T-helper 2 cell treated with Interferon-gamma antibody and Interleukin-4, amounts not matched to agents 5 μg/mL and 100 μg/mL, for 36 hours (primary cell): ENCODE measurements around the gene HLCS.
A peak's percentile ranks its signal among the peaks of the same experiment; 100 is the strongest.

ENCODE experiments used
- DNase-seq: peaks from one replicate; pipeline ENCODE4 v3.0.0; 2021; ENCODE audit warnings: low spot score
- H3K27ac Mint-ChIP-seq: one replicate; pipeline ENCODE4 v1.8.0; 2021; ENCODE audit warnings: mild to moderate bottlenecking, mixed read lengths
- H3K27me3 Mint-ChIP-seq: one replicate; pipeline ENCODE4 v1.8.0; 2021; ENCODE audit warnings: low read depth, mixed read lengths
- H3K36me3 Mint-ChIP-seq: one replicate; pipeline ENCODE4 v1.8.0; 2021; ENCODE audit warnings: low read depth, mixed read lengths
- H3K4me1 Mint-ChIP-seq: one replicate; pipeline ENCODE4 v1.8.0; 2021; ENCODE audit warnings: low read depth, mixed read lengths
- H3K4me3 Mint-ChIP-seq: one replicate; pipeline ENCODE4 v1.8.0; 2022; ENCODE audit warnings: mild to moderate bottlenecking, moderate library complexity, mixed read lengths
- H3K9me3 Mint-ChIP-seq: one replicate; pipeline ENCODE4 v1.8.0; 2021; ENCODE audit warnings: mixed read lengths

HLCS gene

GRCh38 chr21:36974851-36975192 lies 8.4 kb upstream of the HLCS start:
- no peaks in the 10 kb centered on the region for H3K9me3 Mint-ChIP-seq
- DNase-seq, result no peak
- H3K27me3 Mint-ChIP-seq, result no peaks in the 10 kb centered on the region
- no peak overlapping the region for H3K27ac Mint-ChIP-seq
- H3K4me1 Mint-ChIP-seq, result peaks cover 11% of the 10 kb centered on the region
- H3K4me3 Mint-ChIP-seq, result no peak overlapping the region
- no peaks in the 10 kb centered on the region for H3K36me3 Mint-ChIP-seq

GRCh38 chr21:36973986-36974850 lies 7.7 kb upstream of the HLCS start:
- no peak overlapping the region for H3K27ac Mint-ChIP-seq
- H3K4me3 Mint-ChIP-seq, result no peak overlapping the region
- H3K27me3 Mint-ChIP-seq, result no peaks in the 10 kb centered on the region

DNA sequence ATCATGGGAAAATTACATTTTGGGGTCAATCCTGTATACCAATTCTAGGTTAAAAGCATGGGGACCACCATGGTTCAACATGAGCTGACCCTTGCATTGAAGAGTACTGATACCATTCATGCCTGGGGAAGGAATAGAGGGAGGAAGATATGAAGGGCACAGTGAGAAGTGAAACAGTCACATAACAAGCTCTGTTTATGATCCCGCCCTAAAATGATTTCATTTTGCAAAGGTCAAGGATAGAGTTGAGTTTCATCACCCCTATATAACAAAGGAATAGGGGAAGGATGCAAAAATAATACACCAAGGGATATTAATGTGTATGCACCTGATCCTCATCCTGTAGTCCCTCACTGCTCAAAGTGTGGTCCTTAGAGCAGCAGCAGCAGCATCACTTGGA lies 2.5 kb upstream of the HLCS start:
- no peak for DNase-seq
- no peak overlapping the region for H3K27ac Mint-ChIP-seq
- peaks cover 5% of the 10 kb centered on the region for H3K36me3 Mint-ChIP-seq
- no peaks in the 10 kb centered on the region for H3K27me3 Mint-ChIP-seq
- no peak overlapping the region for H3K4me3 Mint-ChIP-seq
- H3K4me1 Mint-ChIP-seq, result peaks cover 17% of the 10 kb centered on the region
- no peaks in the 10 kb centered on the region for H3K9me3 Mint-ChIP-seq

More at GRCh38 chr21:36973986-36974850, 7.7 kb upstream of the HLCS start:
- no peak for DNase-seq
- Mint-ChIP-seq H3K4me1 (peaks cover 11% of the 10 kb centered on the region), H3K36me3 (peaks cover under 1% of the 10 kb centered on the region), H3K9me3 (no peaks in the 10 kb centered on the region)

DNA sequence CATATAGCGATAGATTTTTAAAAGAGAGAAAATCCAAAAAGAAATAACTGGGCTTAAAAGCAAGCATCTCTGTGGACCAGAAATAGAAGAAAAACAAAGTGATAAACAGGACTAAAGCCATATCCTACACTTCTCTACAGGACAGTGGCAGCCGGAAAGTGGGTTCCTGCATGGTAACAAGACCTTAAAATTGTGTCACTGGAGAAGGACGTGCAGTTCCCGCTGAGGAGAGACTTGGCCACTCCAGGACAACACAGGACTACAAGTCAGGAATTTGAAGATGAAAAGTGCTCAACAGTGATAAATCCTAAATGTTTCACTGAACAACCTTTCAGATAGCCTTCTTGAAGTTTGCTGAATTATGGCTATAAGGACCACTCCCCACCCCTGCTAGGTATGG lies 1.9 kb upstream of the HLCS start:
- H3K36me3 Mint-ChIP-seq, result peaks cover 5% of the 10 kb centered on the region
- no peaks in the 10 kb centered on the region for H3K9me3 Mint-ChIP-seq
- H3K27me3 Mint-ChIP-seq, result no peaks in the 10 kb centered on the region
- H3K4me3 Mint-ChIP-seq, result no peak overlapping the region
- peaks cover 17% of the 10 kb centered on the region for H3K4me1 Mint-ChIP-seq
- no peak overlapping the region for H3K27ac Mint-ChIP-seq
- no peak for DNase-seq

DNA sequence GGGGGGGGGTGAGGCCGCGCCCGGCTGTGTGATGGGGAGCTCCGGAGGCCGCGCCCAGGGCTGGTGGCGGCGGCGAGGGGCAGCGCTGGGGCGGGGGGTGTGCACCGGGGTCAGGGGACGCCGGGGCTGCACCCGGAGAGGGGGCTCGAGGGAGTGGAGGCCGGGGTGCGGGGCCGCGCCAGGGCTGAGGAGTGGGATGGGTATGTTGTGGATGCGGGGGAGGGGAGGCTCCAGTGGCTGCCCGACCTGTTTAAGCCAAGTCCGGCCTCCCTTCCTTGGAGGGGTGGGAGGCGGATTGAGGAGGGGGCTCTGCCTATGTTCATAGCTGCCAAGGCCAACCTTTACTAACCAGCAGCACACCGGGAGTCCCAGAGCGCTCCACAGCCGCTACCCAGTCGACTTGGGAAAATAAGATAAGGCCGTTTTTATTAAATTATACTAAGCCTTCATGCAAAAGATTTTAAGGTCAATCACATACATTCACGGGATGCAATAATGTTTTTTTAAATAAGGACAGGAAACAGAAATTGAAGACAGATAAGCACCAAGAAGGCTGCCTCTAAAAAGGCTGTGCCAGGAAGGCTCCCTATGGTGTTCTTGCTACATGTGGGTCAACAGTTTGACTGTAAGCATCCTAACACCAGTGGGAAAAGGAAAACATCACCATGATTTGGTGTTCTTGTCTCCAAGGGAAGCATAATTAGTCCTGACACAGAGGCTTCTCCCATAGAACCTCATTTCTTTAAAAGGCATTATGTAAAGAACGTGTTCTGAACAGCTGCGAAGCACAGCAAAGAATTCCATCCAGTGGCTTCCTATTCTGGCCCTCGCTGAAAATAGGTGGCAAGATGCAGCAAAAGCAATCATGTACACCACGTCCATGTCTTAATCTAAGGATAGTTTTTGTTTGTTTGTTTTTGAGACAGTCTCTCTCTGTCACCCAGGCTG lies 626 bp upstream of the HLCS start:
- no peaks in the 10 kb centered on the region for H3K9me3 Mint-ChIP-seq
- peaks cover 17% of the 10 kb centered on the region for H3K4me1 Mint-ChIP-seq
- H3K27ac Mint-ChIP-seq, result peak overlapping the region; percentile 80
- DNase-seq, result no peak
- peak overlapping the region; percentile 75 for H3K4me3 Mint-ChIP-seq
- H3K27me3 Mint-ChIP-seq, result no peaks in the 10 kb centered on the region
- H3K36me3 Mint-ChIP-seq, result peaks cover 5% of the 10 kb centered on the region

DNA sequence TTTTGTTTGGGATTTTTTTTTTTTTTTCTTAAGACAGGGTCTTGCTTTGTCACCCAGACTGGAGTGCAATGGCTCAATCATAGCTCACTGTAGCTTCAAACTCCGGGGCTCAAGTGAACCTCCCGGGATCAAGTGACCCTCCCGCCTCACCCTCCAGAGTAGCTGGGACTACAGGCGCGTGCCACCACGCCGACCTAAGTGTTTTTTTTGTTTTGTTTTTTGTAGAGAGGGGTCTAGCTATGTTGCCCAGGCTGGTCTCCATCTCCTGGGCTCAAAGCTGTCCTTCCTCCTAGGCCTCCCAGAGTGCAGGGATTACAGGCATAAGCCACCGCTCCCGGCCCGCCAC lies 776 bp downstream of the HLCS start:
- DNase-seq, result no peak
- Mint-ChIP-seq H3K36me3 (peaks cover 11% of the 10 kb centered on the region), H3K4me3 (peak overlapping the region; percentile 78), H3K9me3 (no peaks in the 10 kb centered on the region), H3K27ac (peak overlapping the region; percentile 83), H3K4me1 (peaks cover 17% of the 10 kb centered on the region), H3K27me3 (no peaks in the 10 kb centered on the region)

GRCh38 chr21:36964827-36965719 lies 1.4 kb downstream of the HLCS start:
- Mint-ChIP-seq H3K4me3 (peak overlapping the region; percentile 78), H3K36me3 (peaks cover 15% of the 10 kb centered on the region), H3K27ac (peak overlapping the region; percentile 83), H3K9me3 (no peaks in the 10 kb centered on the region), H3K4me1 (peaks cover 18% of the 10 kb centered on the region), H3K27me3 (no peaks in the 10 kb centered on the region)
- no peak for DNase-seq

DNA sequence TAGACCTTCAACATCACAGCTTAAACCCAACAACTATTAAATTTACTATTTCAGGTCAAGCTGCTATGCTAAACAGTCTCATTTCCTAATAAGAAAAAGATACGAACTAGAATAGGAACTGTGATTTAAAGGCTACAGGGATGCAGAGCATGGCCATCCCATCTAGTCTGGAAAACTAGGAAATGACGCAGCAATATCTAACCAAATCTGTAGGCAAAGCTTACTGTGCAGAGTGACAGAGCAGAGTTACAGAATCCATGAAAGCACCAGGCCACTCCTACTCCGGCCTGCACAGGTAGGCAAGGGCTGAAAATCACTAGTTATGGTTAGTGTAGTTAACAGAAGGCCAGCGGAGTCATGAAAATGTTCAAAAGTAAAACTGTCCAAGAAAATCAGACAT lies 2.1 kb downstream of the HLCS start:
- no peak for DNase-seq
- peak overlapping the region; percentile 37 for H3K4me3 Mint-ChIP-seq
- no peak overlapping the region for H3K27ac Mint-ChIP-seq
- no peaks in the 10 kb centered on the region for H3K27me3 Mint-ChIP-seq
- H3K36me3 Mint-ChIP-seq, result peaks cover 19% of the 10 kb centered on the region
- no peaks in the 10 kb centered on the region for H3K9me3 Mint-ChIP-seq
- peaks cover 20% of the 10 kb centered on the region for H3K4me1 Mint-ChIP-seq

GRCh38 chr21:36962098-36962780 lies 4.2 kb downstream of the HLCS start:
- no peaks in the 10 kb centered on the region for H3K9me3 Mint-ChIP-seq
- DNase-seq, result no peak
- no peak overlapping the region for H3K27ac Mint-ChIP-seq
- H3K27me3 Mint-ChIP-seq, result no peaks in the 10 kb centered on the region
- H3K36me3 Mint-ChIP-seq, result peaks cover 19% of the 10 kb centered on the region
- H3K4me3 Mint-ChIP-seq, result no peak overlapping the region
- H3K4me1 Mint-ChIP-seq, result peaks cover 18% of the 10 kb centered on the region

DNA sequence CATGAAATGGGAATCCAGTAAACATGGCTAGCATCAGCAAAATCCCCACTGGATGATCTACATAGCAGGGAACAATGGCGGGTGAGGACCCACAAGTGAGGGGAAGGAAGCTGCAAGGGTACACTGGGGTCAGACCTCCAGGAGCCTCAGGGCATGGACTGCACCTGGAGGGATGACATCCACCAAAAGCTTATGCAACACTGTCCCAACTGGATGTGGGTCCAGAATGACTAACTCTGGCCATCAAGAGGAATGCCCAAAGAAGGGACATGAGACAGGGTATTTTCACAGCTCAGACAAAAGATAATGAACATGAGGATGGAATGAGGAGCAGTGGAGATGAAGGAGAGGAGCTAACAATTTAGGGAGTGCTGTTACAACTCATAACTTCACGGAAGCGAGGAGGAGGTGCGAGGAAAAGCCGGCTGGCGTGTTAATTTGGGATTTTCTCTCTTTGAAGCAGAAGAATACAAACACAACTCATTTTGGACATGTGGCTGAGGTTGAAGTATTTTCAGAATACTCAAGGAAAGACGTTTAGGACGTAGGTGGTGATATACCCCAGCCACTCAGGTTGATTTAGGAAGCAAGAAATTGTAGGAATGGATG lies 5.7 kb downstream of the HLCS start:
- peaks cover 22% of the 10 kb centered on the region for H3K36me3 Mint-ChIP-seq
- DNase-seq, result no peak
- H3K9me3 Mint-ChIP-seq, result no peaks in the 10 kb centered on the region
- no peak overlapping the region for H3K4me3 Mint-ChIP-seq
- H3K27ac Mint-ChIP-seq, result no peak overlapping the region
- H3K27me3 Mint-ChIP-seq, result no peaks in the 10 kb centered on the region
- peaks cover 15% of the 10 kb centered on the region for H3K4me1 Mint-ChIP-seq

- Mint-ChIP-seq H3K4me3 (no peak overlapping the region), H3K27me3 (no peaks in the 10 kb centered on the region), H3K36me3 (peaks cover 22% of the 10 kb centered on the region), H3K9me3 (no peaks in the 10 kb centered on the region), H3K4me1 (peaks cover 3% of the 10 kb centered on the region), H3K27ac (no peak overlapping the region)
- no peak for DNase-seq
Observed at GRCh38 chr21:36959020-36959835, 7.2 kb downstream of the HLCS start.

GRCh38 chr21:36955783-36956182 lies 10.7 kb downstream of the HLCS start:
- H3K9me3 Mint-ChIP-seq, result no peaks in the 10 kb centered on the region
- peaks cover 18% of the 10 kb centered on the region for H3K36me3 Mint-ChIP-seq
- H3K4me3 Mint-ChIP-seq, result no peak overlapping the region
- peaks cover 3% of the 10 kb centered on the region for H3K4me1 Mint-ChIP-seq
- no peaks in the 10 kb centered on the region for H3K27me3 Mint-ChIP-seq
- no peak overlapping the region for H3K27ac Mint-ChIP-seq
- no peak for DNase-seq
